IMR-90 (cell line): ENCODE measurements around the gene MED23. TPM values are rescaled to one million over a fixed set of nuclear protein-coding genes. Genes with fewer than 3 reads are reported as not detected.

Experiments used
- ATAC-seq: fragments of 200-7000 bp; cut with Tn5 transposase; 2 replicates; pipeline ENCODE4 v1.9.1; 2020; ENCODE audit warnings: low read depth, mild to moderate bottlenecking, moderate library complexity
- BruUV-seq: library from RNA; stranded (reverse); fragments of 400-500 nt; replicated peaks from 2 replicates; lab custom pipeline; 2021; lab: Mats Ljungman, UMichigan
- CTCF ChIA-PET: fragments of 300-600 bp; formaldehyde crosslinking; extraction: SDS; loops from one replicate; lab custom pipeline; 2021; ENCODE audit warnings: antibody characterized with exemption; lab: Yijun Ruan, JAX
- POLR2A ChIA-PET: fragments of 300-600 bp; sonication (Branson Sonifier 250); formaldehyde crosslinking; loops from one replicate; lab custom pipeline; 2022; ENCODE audit warnings: antibody characterized with exemption; ENCODE audit not compliant: unreplicated experiment; lab: Charles Lee
- DNase-seq: peaks from one replicate; pipeline ENCODE4 v3.0.0; 2013
- H2AFZ ChIP-seq: replicated peaks from 2 replicates; pipeline ENCODE3; 2013; ENCODE audit warnings: low read length, mild to moderate bottlenecking; ENCODE audit not compliant: poor library complexity
- H2AK5ac ChIP-seq: 2 replicates; pipeline ENCODE4 v1.6.1; 2013; ENCODE audit warnings: low read depth, low read length, inconsistent platforms
- H2AK9ac ChIP-seq: replicated peaks from 2 replicates; pipeline ENCODE3; 2013; ENCODE audit warnings: mild to moderate bottlenecking, low read depth, low read length, moderate library complexity; ENCODE audit not compliant: poor library complexity
- H2BK120ac ChIP-seq: 2 replicates; pipeline ENCODE4 v1.6.1; 2013; ENCODE audit warnings: low read depth, low read length, inconsistent platforms
- H2BK15ac ChIP-seq: 3 replicates; pipeline ENCODE4 v1.6.1; 2013; ENCODE audit warnings: low read depth, low read length, inconsistent platforms
- H2BK20ac ChIP-seq: 2 replicates; pipeline ENCODE4 v1.6.1; 2013; ENCODE audit warnings: low read depth, mild to moderate bottlenecking, inconsistent platforms, low read length, moderate library complexity
- H2BK5ac ChIP-seq: 2 replicates; pipeline ENCODE4 v1.6.1; 2013; ENCODE audit warnings: mild to moderate bottlenecking, low read depth, low read length, inconsistent platforms; ENCODE audit not compliant: poor library complexity, severe bottlenecking
- H3K14ac ChIP-seq: replicated peaks from 2 replicates; pipeline ENCODE4 v1.6.1; 2013; ENCODE audit warnings: low read depth, low read length, inconsistent platforms
- H3K18ac ChIP-seq: 2 replicates; pipeline ENCODE4 v1.6.1; 2013; ENCODE audit warnings: low read depth, low read length, control low read depth
- H3K23ac ChIP-seq: 2 replicates; pipeline ENCODE4 v1.6.1; 2013; ENCODE audit warnings: low read depth, low read length, inconsistent platforms
- H3K27ac ChIP-seq: 2 replicates; pipeline ENCODE4 v1.5.1; 2013; ENCODE audit warnings: mild to moderate bottlenecking, control low read depth, low read length; ENCODE audit not compliant: insufficient read depth
- H3K27me3 ChIP-seq: 2 replicates; pipeline ENCODE4 v1.6.1; 2013; ENCODE audit warnings: low read length; ENCODE audit not compliant: control insufficient read depth, insufficient read depth
- H3K36me3 ChIP-seq: 2 replicates; pipeline ENCODE4 v1.6.1; 2013; ENCODE audit warnings: low read length, mixed read lengths; ENCODE audit not compliant: control insufficient read depth, insufficient read depth
- H3K4ac ChIP-seq: 2 replicates; pipeline ENCODE4 v1.6.1; 2013; ENCODE audit warnings: low read depth, low read length, inconsistent platforms
- H3K4me1 ChIP-seq: 2 replicates; pipeline ENCODE4 v1.6.1; 2013; ENCODE audit warnings: low read length, mixed read lengths; ENCODE audit not compliant: control insufficient read depth, insufficient read depth
- H3K4me2 ChIP-seq: 2 replicates; pipeline ENCODE4 v1.6.1; 2013; ENCODE audit warnings: low read depth, mild to moderate bottlenecking, control low read depth, low read length, moderate library complexity
- H3K4me3 ChIP-seq: 2 replicates; pipeline ENCODE4 v1.5.1; 2013; ENCODE audit warnings: low read depth, mild to moderate bottlenecking, control low read depth, low read length, moderate library complexity; ENCODE audit not compliant: insufficient read depth
- H3K56ac ChIP-seq: 2 replicates; pipeline ENCODE4 v1.6.1; 2013; ENCODE audit warnings: low read length, inconsistent platforms; ENCODE audit not compliant: insufficient read depth; ENCODE audit errors: extremely low read depth
- H3K79me1 ChIP-seq, 2 experiments: 2 replicates each; pipeline ENCODE4 v1.6.1; 2013; ENCODE audit warnings: low read length in 2 of 2, inconsistent platforms in 1 of 2, low read depth in 1 of 2
- H3K9ac ChIP-seq: 2 replicates; pipeline ENCODE4 v1.6.1; 2013; ENCODE audit warnings: low read depth, low read length, control low read depth
- H3K9me1 ChIP-seq: 2 replicates; pipeline ENCODE4 v1.6.1; 2013; ENCODE audit warnings: low read length, inconsistent platforms; ENCODE audit not compliant: insufficient read depth
- H3K9me3 ChIP-seq: 2 replicates; pipeline ENCODE4 v1.6.1; 2013; ENCODE audit warnings: low read length; ENCODE audit not compliant: control insufficient read depth, insufficient read depth
- H4K20me1 ChIP-seq: 2 replicates; pipeline ENCODE4 v1.6.1; 2013; ENCODE audit warnings: low read length, inconsistent platforms; ENCODE audit not compliant: insufficient read depth
- H4K5ac ChIP-seq: 2 replicates; pipeline ENCODE4 v1.6.1; 2013; ENCODE audit warnings: mild to moderate bottlenecking, low read depth, low read length, control low read depth
- H4K8ac ChIP-seq, 2 experiments: 2 replicates each; pipeline ENCODE4 v1.6.1; 2013; ENCODE audit warnings: low read depth in 2 of 2, low read length in 2 of 2, control low read depth in 1 of 2, inconsistent platforms in 1 of 2
- H4K91ac ChIP-seq: 2 replicates; pipeline ENCODE4 v1.6.1; 2013; ENCODE audit warnings: low read depth, low read length, inconsistent platforms; ENCODE audit not compliant: insufficient read depth
- BHLHE40 ChIP-seq: fragments of 150-350 bp; IDR thresholded peaks from 2 replicates; pipeline ENCODE4 v1.6.1; 2016; ENCODE audit warnings: mild to moderate bottlenecking, low read depth, low read length
- CEBPB ChIP-seq: IDR thresholded peaks from 2 replicates; pipeline ENCODE4 v1.6.1; 2012; ENCODE audit warnings: low read depth, low read length, improper control_type of control experiment
- FOS ChIP-seq: fragments of 150-350 bp; IDR thresholded peaks from 2 replicates; pipeline ENCODE4 v1.6.1; 2016; ENCODE audit warnings: low read depth, low read length
- POLR2A ChIP-seq: IDR thresholded peaks from 2 replicates; pipeline ENCODE4 v1.6.1; 2012; ENCODE audit warnings: mild to moderate bottlenecking, low read depth, low read length
- RAD21 ChIP-seq: IDR thresholded peaks from 2 replicates; pipeline ENCODE4 v1.6.1; 2012; ENCODE audit warnings: low read length, improper control_type of control experiment
- RFX5 ChIP-seq: IDR thresholded peaks from 2 replicates; pipeline ENCODE4 v1.8.0; 2012; ENCODE audit warnings: low read depth, mild to moderate bottlenecking, low read length, moderate library complexity
- WGBS, 2 experiments: methylation state at CpG; one replicate each; pipeline versions ENCODE4 v1.1.5 to v1.1.7; 2013; ENCODE audit warnings: missing lambda C conversion rate in 2 of 2; ENCODE audit not compliant: insufficient read length in 1 of 2; ENCODE audit errors: extremely low coverage in 2 of 2; 5-methylcytosine and 5-hydroxymethylcytosine counted together
- dilution Hi-C: fragments of 300-500 bp; cut with HindIII; formaldehyde crosslinking; loops from one replicate; pipeline ENCODE4 v1.14.3; 2018; ENCODE audit warnings: low sequenced_read_pairs; ENCODE audit not compliant: unreplicated experiment
- in situ Hi-C: fragments of 300-500 bp; cut with MboI; formaldehyde crosslinking; loops from 3 replicates; pipeline ENCODE4 v1.14.3; 2019; ENCODE audit warnings: low sequenced_read_pairs, inconsistent platforms, mixed read lengths
- intact Hi-C: fragments of 100-400 bp; cut with micrococcal nuclease; formaldehyde crosslinking; loops from 2 replicates; pipeline ENCODE4 v1.10.0; 2022
- polyA plus RNA-seq, 3 experiments: library from polyadenylated mRNA; depleted of rRNA; stranded (reverse); fragments of >200 nt; gene quantifications; 2 replicates each; pipeline ENCODE4 v1.2.3, GENCODE V29; 2012; ENCODE audit warnings: low replicate concordance in 1 of 3
- total RNA-seq: library from RNA; depleted of rRNA; stranded (reverse); fragments of >200 nt; gene quantifications from 2 replicates; pipeline ENCODE4 v1.2.3, GENCODE V29; 2012
- TF ChIP-seq, protein P1 (sequence below): fragments of 150-350 bp; IDR thresholded peaks from 2 replicates; pipeline ENCODE4 v1.6.1; 2017; ENCODE audit warnings: mild to moderate bottlenecking, antibody characterized with exemption, low read length, low read depth
- TF ChIP-seq, protein P2 (sequence below): fragments of 150-350 bp; IDR thresholded peaks from 2 replicates; pipeline ENCODE4 v1.6.1; 2016; ENCODE audit warnings: low read depth, mild to moderate bottlenecking, low read length, moderate library complexity, borderline replicate concordance

Gene MED23
- total and polyA plus RNA-seq, 2 of the 4 experiments (the other 2 are of a cell fraction) = 16.0 to 40.7 TPM

DNA sequence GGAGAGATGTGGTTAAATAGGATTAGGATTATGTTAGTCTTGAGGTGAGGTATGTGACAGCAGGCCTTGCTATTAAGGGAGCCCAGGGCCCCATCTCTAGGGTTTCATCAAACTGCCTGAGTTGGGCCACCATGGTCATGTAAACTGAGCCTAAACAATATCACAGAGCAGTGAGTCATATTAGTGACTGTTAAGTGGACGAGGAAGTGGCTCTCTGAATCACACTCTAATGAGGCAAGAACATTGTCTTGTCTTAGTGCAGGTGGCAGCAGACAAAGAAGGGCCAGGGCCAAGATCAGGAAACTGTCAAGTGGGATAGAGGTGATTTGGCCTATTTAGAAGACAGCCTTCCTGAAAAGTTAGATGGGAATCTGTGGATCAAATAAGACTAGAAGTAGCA, 32.2 kb upstream of the MED23 start:
- H2BK5ac ChIP-seq = peak overlapping the region; percentile 74
- TF ChIP-seq BHLHE40 (no peak), RAD21 (no peak), CEBPB (peak; percentile 62; the same call in 1 of the 2 replicates), RFX5 (no peak), POLR2A (no peak), FOS (peak; percentile 49)
- TF ChIP-seq, protein P1, sequence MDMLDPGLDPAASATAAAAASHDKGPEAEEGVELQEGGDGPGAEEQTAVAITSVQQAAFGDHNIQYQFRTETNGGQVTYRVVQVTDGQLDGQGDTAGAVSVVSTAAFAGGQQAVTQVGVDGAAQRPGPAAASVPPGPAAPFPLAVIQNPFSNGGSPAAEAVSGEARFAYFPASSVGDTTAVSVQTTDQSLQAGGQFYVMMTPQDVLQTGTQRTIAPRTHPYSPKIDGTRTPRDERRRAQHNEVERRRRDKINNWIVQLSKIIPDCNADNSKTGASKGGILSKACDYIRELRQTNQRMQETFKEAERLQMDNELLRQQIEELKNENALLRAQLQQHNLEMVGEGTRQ = no peak
- TF ChIP-seq, protein P2, sequence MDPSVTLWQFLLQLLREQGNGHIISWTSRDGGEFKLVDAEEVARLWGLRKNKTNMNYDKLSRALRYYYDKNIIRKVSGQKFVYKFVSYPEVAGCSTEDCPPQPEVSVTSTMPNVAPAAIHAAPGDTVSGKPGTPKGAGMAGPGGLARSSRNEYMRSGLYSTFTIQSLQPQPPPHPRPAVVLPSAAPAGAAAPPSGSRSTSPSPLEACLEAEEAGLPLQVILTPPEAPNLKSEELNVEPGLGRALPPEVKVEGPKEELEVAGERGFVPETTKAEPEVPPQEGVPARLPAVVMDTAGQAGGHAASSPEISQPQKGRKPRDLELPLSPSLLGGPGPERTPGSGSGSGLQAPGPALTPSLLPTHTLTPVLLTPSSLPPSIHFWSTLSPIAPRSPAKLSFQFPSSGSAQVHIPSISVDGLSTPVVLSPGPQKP = no peak

More for the DNA sequence above, 32.2 kb upstream of the MED23 start:
- peak overlapping the region; percentile 16; the same call in 1 of the 2 replicates for H3K4me2 ChIP-seq
- no peak overlapping the region for H4K91ac ChIP-seq
- CTCF ChIA-PET = no interaction called here
- H3K4ac ChIP-seq = peak overlapping the region; percentile 4; the same call in 1 of the 2 replicates
- in situ Hi-C loops = no loop called here
- BruUV-seq = no TSS peak
- H3K27ac ChIP-seq = no peak overlapping the region
- H4K5ac ChIP-seq = no peak overlapping the region
- no peak overlapping the region for H3K9ac ChIP-seq
- no peaks in the 10 kb centered on the region for H3K27me3 ChIP-seq
- POLR2A ChIA-PET = no interaction called here
- H4K8ac ChIP-seq = no peak overlapping the region
- H3K18ac ChIP-seq = no peak overlapping the region; the same call in 1 of the 2 replicates
- no peaks in the 10 kb centered on the region for H3K79me1 ChIP-seq
- H3K4me1 ChIP-seq = peaks cover 5% of the 10 kb centered on the region
- no peak overlapping the region for H2AK9ac ChIP-seq
- no peaks in the 10 kb centered on the region for H3K36me3 ChIP-seq
- H3K9me1 ChIP-seq = peaks cover 3% of the 10 kb centered on the region; the same call in 1 of the 2 replicates
- H3K9me3 ChIP-seq = no peaks in the 10 kb centered on the region
- dilution Hi-C loops = no loop called here
- H2AK5ac ChIP-seq = no peak overlapping the region
- no CpG with 5 or more reads among the region's 1 CpG for WGBS, 2 experiments
- no peak overlapping the region for H3K56ac ChIP-seq
- no peak overlapping the region for H3K4me3 ChIP-seq
- H2AFZ ChIP-seq = peak overlapping the region; percentile 16
- H3K23ac ChIP-seq = no peak overlapping the region
- H3K14ac ChIP-seq = no peak overlapping the region
- H2BK15ac ChIP-seq = no peak overlapping the region
- H2BK120ac ChIP-seq = no peak overlapping the region
- no peaks in the 10 kb centered on the region for H4K20me1 ChIP-seq
- H2BK20ac ChIP-seq = no peak overlapping the region
- peak; percentile 53 for ATAC-seq
- intact Hi-C loops = no loop called here
- peak; percentile 78 for DNase-seq
